IMR-90 (cell line): ENCODE data around the gene GLE1. TPM values are rescaled to one million over a fixed set of nuclear protein-coding genes. Genes with fewer than 3 reads are reported as not detected.
A peak's percentile ranks its signal among the peaks of the same experiment; 100 is the strongest.

Experiments used
- ATAC-seq: fragments of 200-7000 bp; cut with Tn5 transposase; 2 replicates; pipeline ENCODE4 v1.9.1; 2020; ENCODE audit warnings: low read depth, mild to moderate bottlenecking, moderate library complexity
- BruUV-seq: library from RNA; stranded (reverse); fragments of 400-500 nt; replicated peaks from 2 replicates; lab custom pipeline; 2021; lab: Mats Ljungman, UMichigan
- CTCF ChIA-PET: fragments of 300-600 bp; formaldehyde crosslinking; extraction: SDS; loops from one replicate; lab custom pipeline; 2021; ENCODE audit warnings: antibody characterized with exemption; lab: Yijun Ruan, JAX
- POLR2A ChIA-PET: fragments of 300-600 bp; sonication (Branson Sonifier 250); formaldehyde crosslinking; loops from one replicate; lab custom pipeline; 2022; ENCODE audit warnings: antibody characterized with exemption; ENCODE audit not compliant: unreplicated experiment; lab: Charles Lee
- DNase-seq: peaks from one replicate; pipeline ENCODE4 v3.0.0; 2013
- H2AFZ ChIP-seq: replicated peaks from 2 replicates; pipeline ENCODE3; 2013; ENCODE audit warnings: low read length, mild to moderate bottlenecking; ENCODE audit not compliant: poor library complexity
- H2AK5ac ChIP-seq: 2 replicates; pipeline ENCODE4 v1.6.1; 2013; ENCODE audit warnings: low read depth, low read length, inconsistent platforms
- H2AK9ac ChIP-seq: replicated peaks from 2 replicates; pipeline ENCODE3; 2013; ENCODE audit warnings: mild to moderate bottlenecking, low read depth, low read length, moderate library complexity; ENCODE audit not compliant: poor library complexity
- H2BK120ac ChIP-seq: 2 replicates; pipeline ENCODE4 v1.6.1; 2013; ENCODE audit warnings: low read depth, low read length, inconsistent platforms
- H2BK15ac ChIP-seq: 3 replicates; pipeline ENCODE4 v1.6.1; 2013; ENCODE audit warnings: low read depth, low read length, inconsistent platforms
- H2BK20ac ChIP-seq: 2 replicates; pipeline ENCODE4 v1.6.1; 2013; ENCODE audit warnings: low read depth, mild to moderate bottlenecking, inconsistent platforms, low read length, moderate library complexity
- H2BK5ac ChIP-seq: 2 replicates; pipeline ENCODE4 v1.6.1; 2013; ENCODE audit warnings: mild to moderate bottlenecking, low read depth, low read length, inconsistent platforms; ENCODE audit not compliant: poor library complexity, severe bottlenecking
- H3K14ac ChIP-seq: replicated peaks from 2 replicates; pipeline ENCODE4 v1.6.1; 2013; ENCODE audit warnings: low read depth, low read length, inconsistent platforms
- H3K18ac ChIP-seq: 2 replicates; pipeline ENCODE4 v1.6.1; 2013; ENCODE audit warnings: low read depth, low read length, control low read depth
- H3K23ac ChIP-seq: 2 replicates; pipeline ENCODE4 v1.6.1; 2013; ENCODE audit warnings: low read depth, low read length, inconsistent platforms
- H3K27ac ChIP-seq: 2 replicates; pipeline ENCODE4 v1.5.1; 2013; ENCODE audit warnings: mild to moderate bottlenecking, control low read depth, low read length; ENCODE audit not compliant: insufficient read depth
- H3K27me3 ChIP-seq: 2 replicates; pipeline ENCODE4 v1.6.1; 2013; ENCODE audit warnings: low read length; ENCODE audit not compliant: control insufficient read depth, insufficient read depth
- H3K36me3 ChIP-seq: 2 replicates; pipeline ENCODE4 v1.6.1; 2013; ENCODE audit warnings: low read length, mixed read lengths; ENCODE audit not compliant: control insufficient read depth, insufficient read depth
- H3K4ac ChIP-seq: 2 replicates; pipeline ENCODE4 v1.6.1; 2013; ENCODE audit warnings: low read depth, low read length, inconsistent platforms
- H3K4me1 ChIP-seq: 2 replicates; pipeline ENCODE4 v1.6.1; 2013; ENCODE audit warnings: low read length, mixed read lengths; ENCODE audit not compliant: control insufficient read depth, insufficient read depth
- H3K4me2 ChIP-seq: 2 replicates; pipeline ENCODE4 v1.6.1; 2013; ENCODE audit warnings: low read depth, mild to moderate bottlenecking, control low read depth, low read length, moderate library complexity
- H3K4me3 ChIP-seq: 2 replicates; pipeline ENCODE4 v1.5.1; 2013; ENCODE audit warnings: low read depth, mild to moderate bottlenecking, control low read depth, low read length, moderate library complexity; ENCODE audit not compliant: insufficient read depth
- H3K56ac ChIP-seq: 2 replicates; pipeline ENCODE4 v1.6.1; 2013; ENCODE audit warnings: low read length, inconsistent platforms; ENCODE audit not compliant: insufficient read depth; ENCODE audit errors: extremely low read depth
- H3K79me1 ChIP-seq, 2 experiments: 2 replicates each; pipeline ENCODE4 v1.6.1; 2013; ENCODE audit warnings: low read length in 2 of 2, inconsistent platforms in 1 of 2, low read depth in 1 of 2
- H3K9ac ChIP-seq: 2 replicates; pipeline ENCODE4 v1.6.1; 2013; ENCODE audit warnings: low read depth, low read length, control low read depth
- H3K9me1 ChIP-seq: 2 replicates; pipeline ENCODE4 v1.6.1; 2013; ENCODE audit warnings: low read length, inconsistent platforms; ENCODE audit not compliant: insufficient read depth
- H3K9me3 ChIP-seq: 2 replicates; pipeline ENCODE4 v1.6.1; 2013; ENCODE audit warnings: low read length; ENCODE audit not compliant: control insufficient read depth, insufficient read depth
- H4K20me1 ChIP-seq: 2 replicates; pipeline ENCODE4 v1.6.1; 2013; ENCODE audit warnings: low read length, inconsistent platforms; ENCODE audit not compliant: insufficient read depth
- H4K5ac ChIP-seq: 2 replicates; pipeline ENCODE4 v1.6.1; 2013; ENCODE audit warnings: mild to moderate bottlenecking, low read depth, low read length, control low read depth
- H4K8ac ChIP-seq, 2 experiments: 2 replicates each; pipeline ENCODE4 v1.6.1; 2013; ENCODE audit warnings: low read depth in 2 of 2, low read length in 2 of 2, control low read depth in 1 of 2, inconsistent platforms in 1 of 2
- H4K91ac ChIP-seq: 2 replicates; pipeline ENCODE4 v1.6.1; 2013; ENCODE audit warnings: low read depth, low read length, inconsistent platforms; ENCODE audit not compliant: insufficient read depth
- MAFK ChIP-seq: IDR thresholded peaks from 2 replicates; pipeline ENCODE4 v1.6.1; 2012; ENCODE audit warnings: low read depth, low read length, improper control_type of control experiment
- RFX5 ChIP-seq: IDR thresholded peaks from 2 replicates; pipeline ENCODE4 v1.8.0; 2012; ENCODE audit warnings: low read depth, mild to moderate bottlenecking, low read length, moderate library complexity
- WGBS, 2 experiments: methylation state at CpG; one replicate each; pipeline versions ENCODE4 v1.1.5 to v1.1.7; 2013; ENCODE audit warnings: missing lambda C conversion rate in 2 of 2; ENCODE audit not compliant: insufficient read length in 1 of 2; ENCODE audit errors: extremely low coverage in 2 of 2; 5-methylcytosine and 5-hydroxymethylcytosine counted together
- dilution Hi-C: fragments of 300-500 bp; cut with HindIII; formaldehyde crosslinking; loops from one replicate; pipeline ENCODE4 v1.14.3; 2018; ENCODE audit warnings: low sequenced_read_pairs; ENCODE audit not compliant: unreplicated experiment
- in situ Hi-C: fragments of 300-500 bp; cut with MboI; formaldehyde crosslinking; loops from 3 replicates; pipeline ENCODE4 v1.14.3; 2019; ENCODE audit warnings: low sequenced_read_pairs, inconsistent platforms, mixed read lengths
- intact Hi-C: fragments of 100-400 bp; cut with micrococcal nuclease; formaldehyde crosslinking; loops from 2 replicates; pipeline ENCODE4 v1.10.0; 2022
- polyA plus RNA-seq, 3 experiments: library from polyadenylated mRNA; depleted of rRNA; stranded (reverse); fragments of >200 nt; gene quantifications; 2 replicates each; pipeline ENCODE4 v1.2.3, GENCODE V29; 2012; ENCODE audit warnings: low replicate concordance in 1 of 3
- total RNA-seq: library from RNA; depleted of rRNA; stranded (reverse); fragments of >200 nt; gene quantifications from 2 replicates; pipeline ENCODE4 v1.2.3, GENCODE V29; 2012

The GLE1 gene
- total and polyA plus RNA-seq, 2 of the 4 experiments (the other 2 are of a cell fraction), result 14.3 to 39.4 TPM

DNA sequence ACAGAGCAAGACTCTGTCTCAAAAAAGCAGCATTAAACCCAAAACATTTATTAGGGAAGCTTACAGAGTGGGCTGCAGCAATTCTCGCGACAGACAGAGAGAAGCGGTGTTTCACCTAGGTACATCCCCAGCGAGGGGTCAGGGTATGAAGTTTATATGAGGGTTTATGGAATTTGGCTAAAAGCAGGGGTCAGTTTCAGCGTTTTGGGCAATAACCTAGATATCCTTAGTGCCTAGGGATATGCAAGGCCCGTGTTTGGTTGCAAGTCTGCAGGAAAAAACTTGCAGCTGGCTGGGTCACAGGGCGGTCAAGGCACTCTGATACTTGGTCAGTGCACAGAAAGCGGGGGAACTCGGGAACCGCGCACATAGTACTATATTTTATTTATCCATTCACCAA is 649 bp upstream of the GLE1 start:
- Histone ChIP-seq H2BK20ac (no peak overlapping the region), H3K4me2 (peak overlapping the region; percentile 68), H3K56ac (no peak overlapping the region), H3K79me1 (peaks cover 22 to 33% of the 10 kb centered on the region in 2 experiments), H3K23ac (peak overlapping the region; percentile 64; the same call in 1 of the 2 replicates), H2BK15ac (no peak overlapping the region), H3K36me3 (peaks cover 12% of the 10 kb centered on the region), H2AK9ac (peak overlapping the region; percentile 78), H2BK5ac (no peak overlapping the region), H4K8ac (peak overlapping the region; percentile 49 to 82), H3K9me1 (peaks cover 9% of the 10 kb centered on the region), H3K9ac (peak overlapping the region; percentile 45; the same call in 1 of the 2 replicates), H3K9me3 (no peaks in the 10 kb centered on the region), H3K4me3 (peak overlapping the region; percentile 84), H2AK5ac (0 out of 2 replicates have a peak overlapping the region, but pooled peaks have one; percentile 44), H4K91ac (no peak overlapping the region), H3K4me1 (peaks cover 4% of the 10 kb centered on the region), H3K18ac (no peak overlapping the region), H3K27me3 (no peaks in the 10 kb centered on the region), H2BK120ac (no peak overlapping the region), H3K14ac (peak overlapping the region; percentile 54), H3K4ac (peak overlapping the region; percentile 50; the same call in 1 of the 2 replicates), H3K27ac (no peak overlapping the region), H4K20me1 (no peaks in the 10 kb centered on the region), H2AFZ (peak overlapping the region; percentile 85), H4K5ac (peak overlapping the region; percentile 4; the same call in 1 of the 2 replicates)
- peak; percentile 41 for ATAC-seq
- CTCF ChIA-PET, result no interaction called here
- no CpG with 5 or more reads among the region's 11 CpGs for WGBS, 2 experiments
- in situ Hi-C loops (no loop called here), dilution Hi-C loops (no loop called here), intact Hi-C loops (loop anchor here (2.0 kb wide), 1 partner anchor 55 kb away; no protein-coding TSS in a partner anchor)
- BruUV-seq, result no TSS peak
- POLR2A ChIA-PET, result no interaction called here
- no peak for DNase-seq
- TF ChIP-seq MAFK, result no peak
- no peak for TF ChIP-seq RFX5
